CD4-positive, CD25-positive, alpha-beta regulatory T cell (primary cell): ENCODE results near the gene CELF2. TPM values are rescaled to one million over a fixed set of nuclear protein-coding genes. Genes with fewer than 3 reads are reported as not detected.

Experiments used
- ATAC-seq, 2 donors: fragments of 150-1000 bp; cut with Tn5 transposase; one replicate each; pipeline ENCODE4 v1.10.0; 2021; ENCODE audit warnings: low read depth in 2 of 2, moderate number of reproducible peaks in 2 of 2, moderate library complexity in 1 of 2
- DNase-seq, 3 donors: peaks; one replicate each; pipeline versions ENCODE4 v3.0.0 to v3.0.0-alpha.2; 2012 to 2022; ENCODE audit warnings: mixed read lengths in 1 of 3
- H3K27ac ChIP-seq: one replicate; pipeline ENCODE4 v1.7.0; 2013; ENCODE audit warnings: mild to moderate bottlenecking, low read length; ENCODE audit not compliant: insufficient read depth, poor library complexity, severe bottlenecking
- H3K27me3 ChIP-seq: one replicate; pipeline ENCODE4 v1.7.0; 2013; ENCODE audit warnings: low read length; ENCODE audit not compliant: control insufficient read depth, insufficient read depth
- H3K36me3 ChIP-seq: one replicate; pipeline ENCODE4 v1.7.0; 2013; ENCODE audit warnings: mild to moderate bottlenecking, low read length, moderate library complexity; ENCODE audit not compliant: control insufficient read depth, insufficient read depth
- H3K4me1 ChIP-seq: 2 replicates; pipeline ENCODE4 v1.7.0; 2013; ENCODE audit warnings: mild to moderate bottlenecking, low read length; ENCODE audit not compliant: insufficient read depth, control insufficient read depth, poor library complexity, severe bottlenecking
- H3K4me3 ChIP-seq: one replicate; pipeline ENCODE4 v1.7.0; 2013; ENCODE audit warnings: low read depth, mild to moderate bottlenecking, low read length, moderate library complexity
- H3K9me3 ChIP-seq, 2 experiments: 1 replicate in 1 of 2; 2 replicates in 1 of 2; pipeline ENCODE4 v1.7.0; 2013; ENCODE audit warnings: low read length in 2 of 2, mild to moderate bottlenecking in 1 of 2, moderate library complexity in 1 of 2; ENCODE audit not compliant: control insufficient read depth in 2 of 2
- H3K27ac Mint-ChIP-seq, 3 donors: one replicate each; pipeline ENCODE4 v1.8.0; 2020 to 2022; ENCODE audit warnings: mild to moderate bottlenecking in 3 of 3, mixed read lengths in 3 of 3, moderate library complexity in 2 of 3
- H3K27me3 Mint-ChIP-seq: one replicate; pipeline ENCODE4 v1.8.0; 2022; ENCODE audit warnings: mild to moderate bottlenecking, mixed read lengths
- H3K36me3 Mint-ChIP-seq: one replicate; pipeline ENCODE4 v1.8.0; 2020; ENCODE audit warnings: mixed read lengths
- H3K4me1 Mint-ChIP-seq, 4 donors: one replicate each; pipeline ENCODE4 v1.8.0; 2020 to 2022; ENCODE audit warnings: mixed read lengths in 4 of 4, mild to moderate bottlenecking in 1 of 4
- H3K4me3 Mint-ChIP-seq, 4 donors: one replicate each; pipeline ENCODE4 v1.8.0; 2020 to 2022; ENCODE audit warnings: mild to moderate bottlenecking in 4 of 4, mixed read lengths in 4 of 4, moderate library complexity in 3 of 4
- H3K9me3 Mint-ChIP-seq, 7 donors: one replicate each; pipeline ENCODE4 v1.8.0; 2020 to 2022; ENCODE audit warnings: mixed read lengths in 7 of 7, mild to moderate bottlenecking in 3 of 7, moderate library complexity in 2 of 7
- polyA plus RNA-seq, 4 donors: library from polyadenylated mRNA; unstranded; fragments of 300-500 nt; fragmentation: Illumina TruSeq; gene quantifications; one replicate each; pipeline ENCODE4 v1.2.3, GENCODE V29; 2021
- total RNA-seq: library from RNA; stranded (reverse); gene quantifications from one replicate; pipeline ENCODE4 v1.2.3, GENCODE V29; 2022

CELF2 gene
- total and polyA plus RNA-seq, 5 donors from 2014 or later: 117 to 230 (median 150) TPM

- H3K36me3 ChIP-seq: no peaks in the 10 kb centered on the region
- H3K4me3 ChIP-seq: no peak overlapping the region
- no peak for DNase-seq
- Mint-ChIP-seq H3K27ac (no peak overlapping the region), H3K36me3 (no peaks in the 10 kb centered on the region), H3K4me3 (no peak overlapping the region), H3K27me3 (peaks cover 10% of the 10 kb centered on the region), H3K4me1 (peaks cover 0 to 16% (median 14%) of the 10 kb centered on the region in 4 donors), H3K9me3 (no peaks in the 10 kb centered on the region)
- H3K27me3 ChIP-seq: peaks cover 4% of the 10 kb centered on the region
- no peak overlapping the region for H3K27ac ChIP-seq
- no peaks in the 10 kb centered on the region for H3K9me3 ChIP-seq
- peaks cover 16% of the 10 kb centered on the region for H3K4me1 ChIP-seq
- ATAC-seq: no peak
Observed at GRCh38 chr10:11106621-11107374, 89.1 kb downstream of the CELF2 start.

- no peak overlapping the region for H3K27ac ChIP-seq
- H3K9me3 ChIP-seq: no peaks in the 10 kb centered on the region
- H3K36me3 ChIP-seq: no peaks in the 10 kb centered on the region
- DNase-seq (no peak), ATAC-seq (no peak)
- H3K4me1 ChIP-seq: peaks cover 16% of the 10 kb centered on the region
- Mint-ChIP-seq H3K4me3 (no peak overlapping the region), H3K27me3 (peaks cover under 1% of the 10 kb centered on the region), H3K4me1 (peaks cover under 1 to 18% (median 15%) of the 10 kb centered on the region in 4 donors), H3K9me3 (no peaks in the 10 kb centered on the region), H3K36me3 (no peaks in the 10 kb centered on the region), H3K27ac (peak overlapping the region in 1 of 3 donors; percentile 76)
- no peak overlapping the region for H3K4me3 ChIP-seq
- H3K27me3 ChIP-seq: no peaks in the 10 kb centered on the region
Observed at GRCh38 chr10:11107948-11108347, 90.3 kb downstream of the CELF2 start.

DNA sequence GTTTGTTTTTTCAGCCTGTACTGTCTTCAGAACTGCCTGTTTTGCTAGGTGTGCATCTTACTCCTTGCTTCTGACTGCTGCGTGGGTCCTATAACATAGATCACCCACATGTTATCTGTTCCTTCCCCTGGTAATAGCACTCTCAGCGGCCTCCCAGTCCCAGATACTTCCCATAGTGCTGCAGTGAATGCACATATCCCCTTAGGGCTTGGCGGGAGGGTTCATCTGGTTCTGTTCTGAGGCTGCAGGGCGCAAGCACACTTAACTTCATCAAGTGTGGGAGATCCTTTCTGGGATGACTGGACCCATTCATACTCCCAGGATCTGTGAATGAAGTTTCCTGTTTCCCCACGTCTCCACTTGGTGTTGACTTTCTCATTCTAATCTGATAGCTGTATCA, 90.7 kb downstream of the CELF2 start:
- no peak overlapping the region for H3K4me3 Mint-ChIP-seq
- no peaks in the 10 kb centered on the region for H3K36me3 Mint-ChIP-seq
- no peak for DNase-seq
- no peak overlapping the region for H3K27ac Mint-ChIP-seq
- Histone ChIP-seq H3K4me1 (peaks cover 19% of the 10 kb centered on the region), H3K9me3 (no peaks in the 10 kb centered on the region), H3K36me3 (no peaks in the 10 kb centered on the region), H3K27ac (no peak overlapping the region), H3K4me3 (no peak overlapping the region), H3K27me3 (no peaks in the 10 kb centered on the region)
- H3K4me1 Mint-ChIP-seq: peaks cover 4 to 21% (median 19%) of the 10 kb centered on the region in 4 donors
- ATAC-seq: no peak
- H3K27me3 Mint-ChIP-seq: no peaks in the 10 kb centered on the region
- H3K9me3 Mint-ChIP-seq: no peaks in the 10 kb centered on the region

DNA sequence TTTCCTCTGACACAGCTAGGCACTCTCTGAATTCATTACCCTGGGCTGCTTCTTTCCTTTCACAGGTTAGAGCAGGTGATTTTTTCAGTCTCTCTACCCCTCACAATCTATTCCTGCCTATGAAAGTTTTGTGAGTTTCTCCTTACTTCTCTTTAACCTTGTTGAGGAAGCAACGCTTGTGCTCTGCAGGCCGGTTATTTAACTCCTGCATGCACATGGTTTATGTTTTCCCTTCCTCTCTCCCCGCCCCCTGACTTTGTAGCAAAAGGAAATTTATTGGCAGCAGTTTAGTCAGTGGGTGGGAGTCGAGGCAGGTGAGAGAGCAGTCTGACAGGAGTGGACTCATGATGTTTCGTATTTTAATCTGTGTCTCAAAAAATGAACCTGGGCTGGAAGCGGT, 91.9 kb downstream of the CELF2 start:
- Mint-ChIP-seq H3K27me3 (no peaks in the 10 kb centered on the region), H3K9me3 (no peaks in the 10 kb centered on the region), H3K4me3 (no peak overlapping the region), H3K27ac (no peak overlapping the region), H3K36me3 (no peaks in the 10 kb centered on the region), H3K4me1 (peaks cover 6 to 32% (median 25%) of the 10 kb centered on the region in 4 donors)
- no peaks in the 10 kb centered on the region for H3K9me3 ChIP-seq
- H3K4me1 ChIP-seq: peaks cover 23% of the 10 kb centered on the region
- DNase-seq: no peak
- H3K27ac ChIP-seq: no peak overlapping the region
- H3K27me3 ChIP-seq: no peaks in the 10 kb centered on the region
- H3K4me3 ChIP-seq: no peak overlapping the region
- no peak for ATAC-seq
- no peaks in the 10 kb centered on the region for H3K36me3 ChIP-seq

- Mint-ChIP-seq H3K4me3 (no peak overlapping the region), H3K27ac (peak overlapping the region in 1 of 3 donors; percentile 58), H3K36me3 (no peaks in the 10 kb centered on the region), H3K27me3 (no peaks in the 10 kb centered on the region), H3K4me1 (peaks cover 12 to 32% (median 17%) of the 10 kb centered on the region in 4 donors), H3K9me3 (no peaks in the 10 kb centered on the region)
- DNase-seq (no peak), ATAC-seq (no peak)
- Histone ChIP-seq H3K27me3 (no peaks in the 10 kb centered on the region), H3K27ac (no peak overlapping the region), H3K4me1 (peaks cover 13% of the 10 kb centered on the region), H3K9me3 (no peaks in the 10 kb centered on the region), H3K4me3 (no peak overlapping the region), H3K36me3 (no peaks in the 10 kb centered on the region)
Observed at GRCh38 chr10:11110539-11110938, 92.9 kb downstream of the CELF2 start.

GRCh38 chr10:11111490-11111889, 93.8 kb downstream of the CELF2 start:
- no peaks in the 10 kb centered on the region for H3K36me3 ChIP-seq
- no peaks in the 10 kb centered on the region for H3K9me3 ChIP-seq
- DNase-seq: no peak
- Mint-ChIP-seq H3K4me1 (peaks cover 10 to 33% (median 14%) of the 10 kb centered on the region in 4 donors), H3K4me3 (no peak overlapping the region), H3K27ac (no peak overlapping the region), H3K27me3 (no peaks in the 10 kb centered on the region), H3K36me3 (no peaks in the 10 kb centered on the region), H3K9me3 (no peaks in the 10 kb centered on the region)
- peaks cover 13% of the 10 kb centered on the region for H3K4me1 ChIP-seq
- H3K27me3 ChIP-seq: no peaks in the 10 kb centered on the region
- H3K4me3 ChIP-seq: no peak overlapping the region
- no peak overlapping the region for H3K27ac ChIP-seq
- ATAC-seq: no peak

- Mint-ChIP-seq H3K4me1 (peaks cover 12 to 39% (median 14%) of the 10 kb centered on the region in 4 donors), H3K4me3 (no peak overlapping the region), H3K27ac (peak overlapping the region in 1 of 3 donors; percentile 2), H3K36me3 (no peaks in the 10 kb centered on the region), H3K9me3 (no peaks in the 10 kb centered on the region), H3K27me3 (no peaks in the 10 kb centered on the region)
- ATAC-seq (no peak), DNase-seq (no peak)
- H3K36me3 ChIP-seq: no peaks in the 10 kb centered on the region
- no peaks in the 10 kb centered on the region for H3K9me3 ChIP-seq
- peaks cover 9% of the 10 kb centered on the region for H3K4me1 ChIP-seq
- no peaks in the 10 kb centered on the region for H3K27me3 ChIP-seq
- no peak overlapping the region for H3K27ac ChIP-seq
- H3K4me3 ChIP-seq: no peak overlapping the region
Observed at GRCh38 chr10:11112718-11113117, 95.0 kb downstream of the CELF2 start.

GRCh38 chr10:11113156-11113555, 95.5 kb downstream of the CELF2 start:
- H3K27ac Mint-ChIP-seq: peak overlapping the region in 2 of 3 donors; percentile 14 to 47
- H3K36me3 Mint-ChIP-seq: no peaks in the 10 kb centered on the region
- Histone ChIP-seq H3K9me3 (no peaks in the 10 kb centered on the region), H3K27ac (no peak overlapping the region), H3K4me1 (peaks cover 9% of the 10 kb centered on the region), H3K4me3 (peak overlapping the region; percentile 27), H3K27me3 (no peaks in the 10 kb centered on the region), H3K36me3 (no peaks in the 10 kb centered on the region)
- H3K4me1 Mint-ChIP-seq: peaks cover 10 to 39% (median 14%) of the 10 kb centered on the region in 4 donors
- ATAC-seq: peak; percentile 74 to 86
- peak in 2 of 3 donors; percentile 65 to 72 for DNase-seq
- no peaks in the 10 kb centered on the region for H3K9me3 Mint-ChIP-seq
- H3K4me3 Mint-ChIP-seq: peak overlapping the region in 2 of 4 donors; percentile 37 to 68
- H3K27me3 Mint-ChIP-seq: no peaks in the 10 kb centered on the region
